Mesothelial cell of epicardium (in vitro differentiated cells): ENCODE results near the gene TMEM245. TPM values are rescaled to one million over a fixed set of nuclear protein-coding genes. Genes with fewer than 3 reads are reported as not detected.

Source experiments
- DNase-seq, 2 experiments: peaks; one replicate each; pipeline ENCODE4 v3.0.0; 2021; ENCODE audit warnings: low spot score in 2 of 2; ENCODE audit not compliant: unreplicated experiment in 2 of 2
- H3K27ac Mint-ChIP-seq: 2 replicates; pipeline ENCODE4 v1.8.0; 2021; ENCODE audit warnings: mixed read lengths
- H3K27me3 Mint-ChIP-seq: 2 replicates; pipeline ENCODE4 v1.8.0; 2021; ENCODE audit warnings: low read depth, mixed read lengths
- H3K36me3 Mint-ChIP-seq: 2 replicates; pipeline ENCODE4 v1.8.0; 2021; ENCODE audit warnings: mixed read lengths
- H3K4me1 Mint-ChIP-seq: 2 replicates; pipeline ENCODE4 v1.8.0; 2021; ENCODE audit warnings: mixed read lengths
- H3K4me3 Mint-ChIP-seq: 2 replicates; pipeline ENCODE4 v1.8.0; 2021; ENCODE audit warnings: mild to moderate bottlenecking, moderate library complexity, mixed read lengths
- H3K9me3 Mint-ChIP-seq: 2 replicates; pipeline ENCODE4 v1.8.0; 2021; ENCODE audit warnings: mixed read lengths
- total RNA-seq: library from RNA; stranded (reverse); gene quantifications from 3 replicates; pipeline ENCODE4 v1.2.1, GENCODE V29; 2021
- TF ChIP-seq, protein P1 (sequence below): fragments of 200-600 bp; sonication (generic); IDR thresholded peaks from one replicate; pipeline ENCODE4 v1.5.0; 2021; ENCODE audit warnings: antibody characterized with exemption; ENCODE audit not compliant: unreplicated experiment

TMEM245 gene
- total RNA-seq, 1 donor from 2014 or later, result 73.0 TPM

- Mint-ChIP-seq H3K27ac (no peak overlapping the region), H3K9me3 (no peaks in the 10 kb centered on the region), H3K36me3 (peaks cover 8% of the 10 kb centered on the region), H3K4me1 (peaks cover 29% of the 10 kb centered on the region), H3K27me3 (no peaks in the 10 kb centered on the region), H3K4me3 (no peak overlapping the region)
- DNase-seq, result no peak
- TF ChIP-seq, protein P1, sequence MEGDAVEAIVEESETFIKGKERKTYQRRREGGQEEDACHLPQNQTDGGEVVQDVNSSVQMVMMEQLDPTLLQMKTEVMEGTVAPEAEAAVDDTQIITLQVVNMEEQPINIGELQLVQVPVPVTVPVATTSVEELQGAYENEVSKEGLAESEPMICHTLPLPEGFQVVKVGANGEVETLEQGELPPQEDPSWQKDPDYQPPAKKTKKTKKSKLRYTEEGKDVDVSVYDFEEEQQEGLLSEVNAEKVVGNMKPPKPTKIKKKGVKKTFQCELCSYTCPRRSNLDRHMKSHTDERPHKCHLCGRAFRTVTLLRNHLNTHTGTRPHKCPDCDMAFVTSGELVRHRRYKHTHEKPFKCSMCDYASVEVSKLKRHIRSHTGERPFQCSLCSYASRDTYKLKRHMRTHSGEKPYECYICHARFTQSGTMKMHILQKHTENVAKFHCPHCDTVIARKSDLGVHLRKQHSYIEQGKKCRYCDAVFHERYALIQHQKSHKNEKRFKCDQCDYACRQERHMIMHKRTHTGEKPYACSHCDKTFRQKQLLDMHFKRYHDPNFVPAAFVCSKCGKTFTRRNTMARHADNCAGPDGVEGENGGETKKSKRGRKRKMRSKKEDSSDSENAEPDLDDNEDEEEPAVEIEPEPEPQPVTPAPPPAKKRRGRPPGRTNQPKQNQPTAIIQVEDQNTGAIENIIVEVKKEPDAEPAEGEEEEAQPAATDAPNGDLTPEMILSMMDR, result no peak
These were observed 103.6 kb downstream of the TMEM245 start for GRCh38 chr9:109016132-109016531.

DNA sequence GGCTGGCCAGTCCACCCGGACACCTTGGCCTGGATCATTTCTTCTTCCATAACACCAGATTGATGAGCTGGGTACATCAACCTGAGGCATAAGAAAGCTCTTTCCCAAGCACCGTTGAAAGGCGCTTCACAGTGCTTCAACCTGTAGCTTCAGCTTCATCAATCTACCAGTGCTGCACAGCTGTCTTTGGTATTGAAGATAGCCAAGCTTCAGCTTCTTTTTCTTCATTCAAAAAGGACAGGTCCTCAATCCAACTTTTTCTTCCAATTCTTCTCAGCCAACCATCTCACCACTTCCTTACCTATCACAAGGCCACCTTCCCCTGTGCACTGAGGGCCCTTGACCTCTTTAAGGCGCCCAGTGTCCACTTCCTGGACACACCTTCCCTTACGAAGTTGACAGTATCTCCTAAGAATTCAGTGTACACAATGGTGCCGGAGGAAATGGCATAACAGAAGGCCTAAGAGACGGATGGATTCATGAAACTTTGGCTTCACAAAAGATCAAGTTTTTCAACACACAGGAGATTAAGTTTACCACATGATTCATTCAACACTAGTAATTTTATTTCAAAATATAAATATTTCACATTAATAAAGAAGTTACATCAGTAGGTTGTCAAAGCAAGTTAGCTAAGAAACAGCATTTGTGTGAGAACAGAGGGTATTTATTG, 105.0 kb downstream of the TMEM245 start:
- H3K4me1 Mint-ChIP-seq, result peaks cover 37% of the 10 kb centered on the region
- DNase-seq, result no peak
- no peaks in the 10 kb centered on the region for H3K9me3 Mint-ChIP-seq
- peak overlapping the region; percentile 99 for H3K27ac Mint-ChIP-seq
- no peak overlapping the region for H3K4me3 Mint-ChIP-seq
- H3K27me3 Mint-ChIP-seq, result no peaks in the 10 kb centered on the region
- H3K36me3 Mint-ChIP-seq, result peaks cover 8% of the 10 kb centered on the region
- TF ChIP-seq, protein P1, result no peak

DNA sequence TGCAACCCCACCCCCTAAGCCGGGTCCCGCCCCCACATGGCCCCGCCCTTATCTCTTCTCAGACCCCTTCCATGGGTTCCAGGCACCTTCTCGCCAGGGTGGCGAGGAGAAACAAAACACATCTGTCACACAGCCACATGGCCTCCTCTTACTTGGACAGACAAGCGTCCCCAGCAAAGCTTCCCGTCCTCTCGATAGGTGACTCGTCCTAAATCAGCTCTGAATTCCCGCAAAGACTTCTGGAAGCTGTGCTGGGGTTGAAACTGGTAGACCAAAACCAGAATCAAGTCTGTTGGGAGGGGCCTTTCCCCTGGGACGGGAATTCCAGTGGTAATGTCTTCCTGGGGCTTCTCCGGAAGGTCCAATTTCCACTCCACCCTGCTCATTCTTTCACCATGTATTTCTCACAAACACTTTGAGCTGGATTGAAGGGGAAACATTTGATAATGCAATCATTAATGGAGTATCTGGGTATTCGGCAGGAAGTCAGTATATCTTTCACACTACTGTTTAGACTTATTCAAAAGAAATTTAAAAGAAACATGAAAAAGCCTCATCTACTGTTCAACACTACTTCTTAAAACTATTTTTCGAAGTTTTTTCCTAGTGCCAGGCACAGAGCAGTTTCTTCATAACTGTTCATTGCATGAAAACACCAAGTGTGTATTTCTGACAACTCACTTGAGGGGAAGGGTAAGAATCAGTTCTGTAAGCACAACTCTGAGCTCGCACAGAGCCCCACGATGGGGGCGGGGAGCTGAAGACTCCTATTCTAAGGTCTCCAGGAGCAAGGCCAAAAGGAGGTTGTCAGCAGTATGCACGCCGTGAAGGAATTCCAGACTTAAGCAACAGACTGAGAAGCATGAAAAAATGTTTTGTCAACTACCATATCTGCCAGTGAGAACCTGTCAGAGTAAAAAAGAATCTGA, 105.8 kb downstream of the TMEM245 start:
- no peaks in the 10 kb centered on the region for H3K27me3 Mint-ChIP-seq
- TF ChIP-seq, protein P1, result no peak
- peaks cover 1% of the 10 kb centered on the region for H3K36me3 Mint-ChIP-seq
- peak overlapping the region; percentile 94 for H3K4me3 Mint-ChIP-seq
- peaks cover 40% of the 10 kb centered on the region for H3K4me1 Mint-ChIP-seq
- peak overlapping the region; percentile 99 for H3K27ac Mint-ChIP-seq
- H3K9me3 Mint-ChIP-seq, result no peaks in the 10 kb centered on the region
- no peak for DNase-seq

DNA sequence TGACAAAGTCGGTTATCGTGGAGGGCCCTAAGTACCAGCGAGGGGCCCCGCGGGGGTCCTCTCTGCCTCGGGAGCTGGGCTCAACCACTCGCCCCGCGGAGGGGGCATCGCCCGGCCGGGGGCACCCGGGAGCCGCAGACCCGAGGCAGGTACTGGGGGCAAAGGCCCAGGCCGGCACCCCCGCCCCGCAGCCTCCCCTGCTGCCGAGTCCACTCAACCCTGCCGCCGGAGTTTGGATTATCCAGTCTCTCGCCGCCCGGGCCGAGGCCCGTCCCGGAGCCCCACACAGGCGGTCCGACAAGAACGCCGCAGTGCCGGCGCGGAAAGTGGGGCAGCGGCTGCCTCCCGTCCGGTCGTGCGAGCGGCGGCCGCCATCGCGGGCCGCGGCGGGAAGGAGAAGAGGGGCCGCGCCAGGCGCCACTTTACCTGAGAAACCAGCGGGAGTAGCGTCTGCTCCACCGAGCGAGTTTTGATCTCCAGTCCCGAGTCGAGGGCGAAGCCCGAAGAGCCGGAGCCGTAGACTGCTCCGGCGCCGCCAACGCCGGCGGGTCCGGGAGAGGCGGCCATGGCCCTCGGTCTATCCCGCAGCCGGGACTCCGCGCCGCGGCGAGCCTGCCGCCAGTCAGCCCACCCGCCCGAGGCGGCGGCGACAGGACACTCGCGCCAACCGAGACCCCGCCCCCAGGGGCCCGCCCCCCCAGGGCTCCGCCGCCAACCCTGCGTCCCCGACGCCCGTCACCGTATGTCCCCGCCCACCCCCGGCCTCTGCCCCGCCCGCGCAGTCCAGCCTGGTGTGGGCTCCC, 106.7 kb downstream of the TMEM245 start, which contains the start of gene CTNNAL1:
Gene CTNNAL1, minus strand, starts transcription at position 624 of the 803 bp plus-strand sequence. Its CDS starts 57 bp downstream, at position 567.
- Mint-ChIP-seq H3K9me3 (no peaks in the 10 kb centered on the region), H3K4me3 (peak within 1 kb of the TSS; percentile 94), H3K4me1 (peaks cover 40% of the 10 kb centered on the region), H3K27me3 (no peaks in the 10 kb centered on the region), H3K27ac (peak within 1 kb of the TSS; percentile 99), H3K36me3 (no peaks in the 10 kb centered on the region)
- TF ChIP-seq, protein P1, result no peak
- DNase-seq, result peak; percentile 89 to 93
